SU-DHL-6 (cell line): ENCODE measurements around the gene STX8.

Experiments
- H2AFZ ChIP-seq: fragments of 200-600 bp; sonication (generic); 2 replicates; pipeline ENCODE4 v1.6.1; 2014; ENCODE audit warnings: low read depth, mild to moderate bottlenecking, moderate library complexity, mixed read lengths, antibody characterized with exemption, low read length; ENCODE audit not compliant: severe bottlenecking
- H3F3A ChIP-seq: fragments of 200-600 bp; shearing (Covaris generic); 2 replicates; pipeline ENCODE4 v1.6.0; 2016; ENCODE audit warnings: antibody characterized with exemption, mild to moderate bottlenecking; ENCODE audit not compliant: insufficient read depth
- H3K27ac ChIP-seq: fragments of 200-600 bp; sonication (generic); 2 replicates; pipeline ENCODE4 v1.5.1; 2016; ENCODE audit warnings: low read depth, mild to moderate bottlenecking, low read length, moderate library complexity, mixed read lengths
- H3K27me3 ChIP-seq: fragments of 200-600 bp; sonication (generic), shearing (Covaris generic); 2 replicates; pipeline ENCODE4 v1.6.0; 2014; ENCODE audit warnings: mild to moderate bottlenecking, low read length
- H3K36me3 ChIP-seq: fragments of 200-600 bp; sonication (generic); 2 replicates; pipeline ENCODE4 v1.6.1; 2014; ENCODE audit warnings: mild to moderate bottlenecking, low read length, mixed read lengths
- H3K4me2 ChIP-seq: fragments of 300-600, 200-600 bp; shearing (Covaris generic), sonication (generic); 2 replicates; pipeline ENCODE4 v1.6.0; 2014; ENCODE audit warnings: low read length, low read depth, mild to moderate bottlenecking; ENCODE audit not compliant: poor library complexity, severe bottlenecking
- H3K4me3 ChIP-seq: fragments of 200-600 bp; sonication (generic); 2 replicates; pipeline ENCODE4 v1.5.1; 2014; ENCODE audit warnings: antibody characterized with exemption, low read length, mild to moderate bottlenecking, mixed read lengths; ENCODE audit not compliant: insufficient read depth, poor library complexity, severe bottlenecking
- H3K79me2 ChIP-seq: fragments of 200-600 bp; sonication (generic); 2 replicates; pipeline ENCODE4 v1.6.1; 2014; ENCODE audit warnings: mild to moderate bottlenecking, low read length, moderate library complexity; ENCODE audit not compliant: insufficient read depth
- H3K9ac ChIP-seq: fragments of 200-600 bp; sonication (generic); 2 replicates; pipeline ENCODE4 v1.7.0; 2014; ENCODE audit warnings: mild to moderate bottlenecking, low read length
- H3K9me2 ChIP-seq: fragments of 200-600 bp; sonication (generic); replicated peaks from 2 replicates; pipeline ENCODE4 v1.6.1; 2014; ENCODE audit warnings: low read length; ENCODE audit not compliant: insufficient read depth
- H3K9me3 ChIP-seq: fragments of 200-600 bp; sonication (generic); 2 replicates; pipeline ENCODE4 v1.6.1; 2014; ENCODE audit warnings: low read length, mixed read lengths; ENCODE audit not compliant: insufficient read depth
- H4K20me1 ChIP-seq: fragments of 200-600 bp; sonication (generic); 2 replicates; pipeline ENCODE4 v1.6.1; 2014; ENCODE audit warnings: low read depth, mild to moderate bottlenecking, antibody characterized with exemption, low read length, moderate library complexity, mixed read lengths
- EZH2phosphoT487 ChIP-seq: fragments of 200-600 bp; sonication (generic), shearing (Covaris generic); conservative IDR thresholded peaks from 2 replicates; pipeline ENCODE4 v1.6.1; 2018; ENCODE audit warnings: mild to moderate bottlenecking, antibody characterized with exemption, low read length, moderate library complexity, mixed read lengths
- TF ChIP-seq, protein P1 (sequence below): fragments of 200-600 bp; sonication (generic); IDR thresholded peaks from one replicate; pipeline ENCODE4 v1.5.1; 2017; ENCODE audit warnings: antibody characterized with exemption, mild to moderate bottlenecking, low read length, moderate library complexity; ENCODE audit not compliant: insufficient read depth, poor library complexity, severe bottlenecking

STX8 gene

DNA sequence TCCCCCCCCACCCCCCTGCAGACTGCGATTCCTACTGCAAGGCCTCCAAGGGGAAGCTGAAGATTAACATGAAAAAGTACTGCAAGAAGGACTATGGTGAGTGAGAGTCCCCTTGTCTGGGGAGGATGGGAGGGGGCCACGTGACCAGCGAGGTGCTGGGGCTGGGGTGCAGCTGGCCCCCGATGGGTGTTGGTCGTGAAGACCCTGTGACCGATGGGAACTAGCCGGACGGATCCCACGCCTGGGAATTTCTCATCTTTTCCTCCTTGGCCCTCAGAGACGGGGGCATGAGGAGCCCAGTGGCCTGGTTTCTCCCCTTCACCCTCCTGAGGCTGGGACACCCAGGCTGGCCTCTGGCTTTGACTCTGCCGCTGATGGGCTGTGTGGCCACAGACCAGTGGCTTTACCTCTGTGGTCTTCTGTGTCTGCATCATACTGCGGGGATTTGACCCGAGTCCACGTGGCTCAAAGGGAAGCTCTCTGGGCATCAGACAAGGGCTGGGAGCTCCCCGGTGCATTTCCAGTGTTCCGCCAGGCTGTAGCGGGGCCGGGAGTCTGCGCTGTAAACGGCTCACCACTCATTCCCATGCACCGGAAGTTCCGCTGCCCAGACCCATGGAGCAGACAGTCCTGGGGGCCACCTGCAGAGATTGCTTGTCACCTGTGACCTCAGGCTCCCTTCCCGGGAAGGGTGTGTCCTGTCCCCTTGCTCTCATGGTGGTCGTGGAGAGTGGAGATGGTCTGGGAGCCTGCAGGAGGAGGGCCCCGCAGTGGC is 354.3 kb downstream of the STX8 start:
- Histone ChIP-seq H3K9ac (no peak overlapping the region), H4K20me1 (no peaks in the 10 kb centered on the region), H2AFZ (no peak overlapping the region), H3K36me3 (no peaks in the 10 kb centered on the region), H3K4me3 (no peak overlapping the region), H3K9me2 (no peaks in the 10 kb centered on the region), H3K4me2 (no peak overlapping the region), H3K27ac (no peak overlapping the region), H3K79me2 (no peaks in the 10 kb centered on the region), H3K9me3 (0 out of 2 replicates have a peak, but pooled peaks cover 3% of the 10 kb centered on the region), H3K27me3 (no peaks in the 10 kb centered on the region), H3F3A (no peaks in the 10 kb centered on the region)
- no peak for TF ChIP-seq EZH2phosphoT487
- TF ChIP-seq, protein P1, sequence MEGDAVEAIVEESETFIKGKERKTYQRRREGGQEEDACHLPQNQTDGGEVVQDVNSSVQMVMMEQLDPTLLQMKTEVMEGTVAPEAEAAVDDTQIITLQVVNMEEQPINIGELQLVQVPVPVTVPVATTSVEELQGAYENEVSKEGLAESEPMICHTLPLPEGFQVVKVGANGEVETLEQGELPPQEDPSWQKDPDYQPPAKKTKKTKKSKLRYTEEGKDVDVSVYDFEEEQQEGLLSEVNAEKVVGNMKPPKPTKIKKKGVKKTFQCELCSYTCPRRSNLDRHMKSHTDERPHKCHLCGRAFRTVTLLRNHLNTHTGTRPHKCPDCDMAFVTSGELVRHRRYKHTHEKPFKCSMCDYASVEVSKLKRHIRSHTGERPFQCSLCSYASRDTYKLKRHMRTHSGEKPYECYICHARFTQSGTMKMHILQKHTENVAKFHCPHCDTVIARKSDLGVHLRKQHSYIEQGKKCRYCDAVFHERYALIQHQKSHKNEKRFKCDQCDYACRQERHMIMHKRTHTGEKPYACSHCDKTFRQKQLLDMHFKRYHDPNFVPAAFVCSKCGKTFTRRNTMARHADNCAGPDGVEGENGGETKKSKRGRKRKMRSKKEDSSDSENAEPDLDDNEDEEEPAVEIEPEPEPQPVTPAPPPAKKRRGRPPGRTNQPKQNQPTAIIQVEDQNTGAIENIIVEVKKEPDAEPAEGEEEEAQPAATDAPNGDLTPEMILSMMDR, result no peak

DNA sequence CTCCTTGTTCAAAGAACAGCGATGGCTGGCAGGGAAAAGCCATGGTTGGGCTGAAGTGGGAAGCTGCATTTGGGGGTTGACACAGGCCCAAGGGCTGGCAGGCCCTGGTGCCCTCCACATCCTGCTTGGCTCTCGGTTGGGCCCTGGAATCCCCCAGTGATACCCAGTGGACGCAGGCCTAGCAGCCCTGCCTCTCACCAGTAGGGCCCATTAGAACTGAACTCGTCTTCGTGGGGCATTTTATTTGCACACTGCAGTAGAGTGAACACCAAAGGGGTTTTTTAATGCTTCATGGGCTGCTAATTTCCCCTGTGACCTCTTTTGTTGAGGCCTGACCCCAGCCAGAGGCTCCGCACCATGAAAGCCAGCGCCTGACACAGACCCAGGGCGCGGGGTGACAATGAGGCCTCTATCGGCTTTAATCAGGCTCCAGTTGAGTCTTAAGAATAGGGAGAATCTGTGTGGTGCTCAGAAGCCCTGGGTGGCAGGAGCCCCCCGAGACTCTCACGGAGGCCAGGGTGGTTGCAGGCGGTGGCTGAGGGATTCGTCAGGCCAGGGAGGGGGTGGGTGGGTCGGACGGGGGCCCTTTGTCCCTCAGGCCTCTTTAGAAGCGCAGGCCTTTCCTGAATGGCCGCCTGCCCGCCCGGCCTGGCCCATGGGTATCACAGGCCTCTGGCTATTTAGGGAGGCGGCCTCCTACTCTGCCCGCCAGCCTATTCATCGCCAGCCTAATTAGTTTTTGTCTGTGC is 355.0 kb downstream of the STX8 start:
- Histone ChIP-seq H3K9me2 (no peaks in the 10 kb centered on the region), H2AFZ (no peak overlapping the region), H3K4me3 (no peak overlapping the region), H3K79me2 (no peaks in the 10 kb centered on the region), H3K27ac (no peak overlapping the region), H3K27me3 (peaks cover 2% of the 10 kb centered on the region; the same call in 1 of the 2 replicates), H3K9ac (no peak overlapping the region), H3K9me3 (peaks cover 10% of the 10 kb centered on the region), H3K4me2 (no peak overlapping the region), H3F3A (no peaks in the 10 kb centered on the region), H4K20me1 (no peaks in the 10 kb centered on the region), H3K36me3 (0 out of 2 replicates have a peak, but pooled peaks cover 1% of the 10 kb centered on the region)
- TF ChIP-seq, protein P1, result no peak
- TF ChIP-seq EZH2phosphoT487, result no peak

DNA sequence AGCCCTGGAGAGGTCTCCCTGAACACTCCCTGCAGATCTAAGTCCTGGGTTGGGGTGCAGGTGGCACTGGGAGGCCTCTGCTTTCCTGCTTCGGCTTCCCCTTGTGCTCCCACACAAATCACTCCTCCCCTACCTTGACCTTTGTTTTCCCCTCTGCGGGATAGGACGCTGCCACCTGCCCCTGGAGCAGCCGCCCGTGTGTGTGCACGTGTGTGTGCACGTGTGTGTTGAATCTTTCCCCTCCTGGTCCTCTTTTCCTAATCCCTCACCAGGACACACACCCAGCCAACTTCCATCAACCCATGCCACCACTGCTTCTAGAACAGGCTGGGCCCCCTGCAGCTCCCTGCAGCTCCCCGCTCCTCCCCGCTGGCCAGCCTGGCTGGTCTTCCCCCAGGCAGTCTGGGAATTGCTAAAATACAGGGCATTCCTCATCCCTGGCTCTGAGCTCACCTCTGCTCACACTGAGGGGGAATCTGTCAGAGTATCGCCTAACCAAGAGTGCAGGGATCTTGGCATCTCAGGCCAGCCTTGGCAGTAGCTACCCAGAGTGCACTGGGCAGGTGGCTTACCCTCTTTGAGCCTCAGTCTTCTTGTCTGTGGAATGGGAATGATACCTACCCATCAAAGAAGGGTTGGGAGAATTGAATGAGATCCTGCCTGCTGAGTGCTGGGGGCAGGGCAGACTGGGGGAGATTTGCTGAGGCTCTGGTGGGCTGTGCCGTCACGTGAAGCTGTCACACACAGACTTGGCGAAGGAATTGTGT is 355.8 kb downstream of the STX8 start:
- TF ChIP-seq, protein P1, result no peak
- H2AFZ ChIP-seq, result no peak overlapping the region

More for the DNA sequence above, 355.8 kb downstream of the STX8 start:
- Histone ChIP-seq H3F3A (no peaks in the 10 kb centered on the region), H3K36me3 (0 out of 2 replicates have a peak, but pooled peaks cover 4% of the 10 kb centered on the region), H3K4me2 (no peak overlapping the region), H3K9me2 (no peaks in the 10 kb centered on the region), H3K4me3 (no peak overlapping the region), H3K9ac (no peak overlapping the region), H3K79me2 (no peaks in the 10 kb centered on the region), H3K9me3 (peaks cover 15% of the 10 kb centered on the region), H4K20me1 (no peaks in the 10 kb centered on the region), H3K27ac (no peak overlapping the region), H3K27me3 (peaks cover 4% of the 10 kb centered on the region; the same call in 1 of the 2 replicates)
